HepG2 (cell line): Measurements from ENCODE around the gene TPTE2. TPM values are rescaled to one million over a fixed set of nuclear protein-coding genes. Genes with fewer than 3 reads are reported as not detected.

Experiments used
- ATAC-seq: fragments of 200-7000 bp; cut with Tn5 transposase; 3 replicates; pipeline ENCODE4 v1.9.1; 2020; ENCODE audit warnings: mild to moderate bottlenecking, moderate library complexity
- BruUV-seq: library from RNA; stranded (reverse); fragments of 400-500 nt; replicated peaks from 2 replicates; lab custom pipeline; 2021; lab: Mats Ljungman, UMichigan
- CTCF ChIA-PET: fragments of 300-600 bp; formaldehyde crosslinking; extraction: SDS; loops from one replicate; lab custom pipeline; 2021; ENCODE audit warnings: low total read pairs, inconsistent platforms, low intra/inter-chr PET ratio; lab: Yijun Ruan, JAX
- POLR2A ChIA-PET: fragments of 350-600 bp; sonication (Branson Sonifier 250); formaldehyde crosslinking; loops from one replicate; lab custom pipeline; 2020; ENCODE audit warnings: antibody characterized with exemption, inconsistent platforms; lab: Yijun Ruan, JAX
- DNase-seq: peaks from one replicate; pipeline ENCODE4 v3.0.0-alpha.2; 2015; ENCODE audit warnings: low spot score
- FAIRE-seq: peaks from 3 replicates; lab custom pipeline; 2011; peaks lifted over from hg19 to GRCh38; lab: Jason Lieb, UNC
- H2AFZ ChIP-seq: one replicate; pipeline ENCODE4 v1.6.1; 2011; ENCODE audit warnings: low read length, inconsistent platforms
- H3K27ac ChIP-seq: fragments of 300-600 bp; 3 replicates; pipeline ENCODE4 v1.8.0; 2011; ENCODE audit warnings: mixed run types, mild to moderate bottlenecking, mixed read lengths, low read length, inconsistent platforms; ENCODE audit not compliant: insufficient read depth; ENCODE audit errors: extremely low read length
- H3K27me3 ChIP-seq, 2 experiments: fragments of 200-600 bp in 1 of 2; 2 replicates in 1 of 2; 3 replicates in 1 of 2; pipeline versions ENCODE4 v1.6.0 to v1.8.0; 2011; ENCODE audit warnings: low read length in 2 of 2, mild to moderate bottlenecking in 2 of 2, moderate library complexity in 2 of 2, inconsistent platforms in 1 of 2; ENCODE audit not compliant: insufficient read depth in 2 of 2, control insufficient read depth in 1 of 2
- H3K36me3 ChIP-seq, 2 experiments: fragments of 200-600 bp in 1 of 2; replicated peaks in 1 of 2; 2 replicates in 1 of 2; 3 replicates in 1 of 2; pipeline versions ENCODE4 v1.5.1 to v1.8.0; 2011; ENCODE audit warnings: low read length in 2 of 2, inconsistent platforms in 1 of 2; ENCODE audit not compliant: insufficient read depth in 2 of 2, control insufficient read depth in 1 of 2
- H3K4me1 ChIP-seq: 2 replicates; pipeline ENCODE4 v1.5.1; 2012; ENCODE audit warnings: low read length, inconsistent platforms; ENCODE audit not compliant: insufficient read depth
- H3K4me2 ChIP-seq: 2 replicates; pipeline ENCODE4 v1.6.0; 2011; ENCODE audit warnings: low read depth, low read length, inconsistent platforms
- H3K4me3 ChIP-seq, 3 experiments: fragments of 200-600 bp in 1 of 3; sonication (generic), shearing (Covaris generic) in 1 of 3; replicated peaks in 1 of 3; 2 replicates each; pipeline ENCODE4 v1.5.1; 2011 to 2016; ENCODE audit warnings: low read length in 3 of 3, inconsistent platforms in 2 of 3, low read depth in 2 of 3, mild to moderate bottlenecking in 2 of 3, control low read depth in 1 of 3, mixed read lengths in 1 of 3; ENCODE audit not compliant: insufficient read depth in 1 of 3
- H3K79me2 ChIP-seq: one replicate; pipeline ENCODE4 v1.6.1; 2011; ENCODE audit warnings: low read length, inconsistent platforms; ENCODE audit not compliant: insufficient read depth
- H3K9ac ChIP-seq: 2 replicates; pipeline ENCODE4 v1.6.0; 2011; ENCODE audit warnings: mild to moderate bottlenecking, low read depth, low read length, inconsistent platforms; ENCODE audit not compliant: insufficient read depth
- H3K9me3 ChIP-seq: 2 replicates; pipeline ENCODE4 v1.5.1; 2012; ENCODE audit warnings: mild to moderate bottlenecking, low read length
- H4K20me1 ChIP-seq: 2 replicates; pipeline ENCODE4 v1.6.0; 2011; ENCODE audit warnings: inconsistent platforms, mild to moderate bottlenecking, low read length, moderate library complexity; ENCODE audit not compliant: insufficient read depth
- CENPT ChIP-seq: sonication (generic); formaldehyde crosslinking; IDR thresholded peaks from 2 replicates; pipeline ENCODE4 v1.8.0; 2022; ENCODE audit warnings: low read depth, mild to moderate bottlenecking, moderate library complexity, missing genetic modification reagents
- EEA1 ChIP-seq: sonication (generic); formaldehyde crosslinking; IDR thresholded peaks from 2 replicates; pipeline ENCODE4 v1.5.1; 2020; ENCODE audit warnings: mild to moderate bottlenecking, missing genetic modification reagents, borderline replicate concordance
- FOXK1 ChIP-seq: sonication (generic); formaldehyde crosslinking; IDR thresholded peaks from 2 replicates; pipeline ENCODE4 v1.4.0; 2020; ENCODE audit warnings: low read depth, missing genetic modification reagents, borderline replicate concordance
- ZNF678 ChIP-seq: sonication (generic); formaldehyde crosslinking; IDR thresholded peaks from 2 replicates; pipeline ENCODE4 v1.4.0; 2020; ENCODE audit warnings: mild to moderate bottlenecking, missing genetic modification reagents
- WGBS: methylation state at CpG from one replicate; pipeline ENCODE4 v1.1.6; 2017; ENCODE audit warnings: low lambda C conversion rate; 5-methylcytosine and 5-hydroxymethylcytosine counted together
- in situ Hi-C: cut with HindIII; loops from 2 replicates; pipeline ENCODE4 v1.10.0; 2017; ENCODE audit warnings: low pct_unique_long_range_greater_than_20kb; ENCODE audit not compliant: extremely low pct_ligation_motif_present
- intact Hi-C: fragments of 100-400 bp; cut with micrococcal nuclease; formaldehyde crosslinking; loops from one replicate; pipeline ENCODE4 v1.10.0; 2022; ENCODE audit not compliant: unreplicated experiment
- polyA plus RNA-seq, 8 experiments: library from polyadenylated mRNA; depleted of rRNA in 3 of 8; stranded (reverse) in 7 of 8; unstranded in 1 of 8; fragments of >200 nt; fragmentation: Illumina TruSeq in 4 of 8; extraction: Trizol in 4 of 8; gene quantifications; 2 replicates each; pipeline versions ENCODE4 v1.2.1 to v1.2.3, GENCODE V29; 2011 to 2016; ENCODE audit warnings: low read depth in 4 of 8, missing spikeins in 1 of 8, mixed read lengths in 1 of 8; ENCODE audit not compliant: insufficient read depth in 1 of 8
- total RNA-seq, 5 experiments: library from RNA; depleted of rRNA; stranded (reverse); fragments of >200 nt; fragmentation: Illumina TruSeq; extraction: Trizol; gene quantifications; 2 replicates each; pipeline ENCODE4 v1.2.3, GENCODE V29; 2016; ENCODE audit warnings: low read depth in 1 of 5
- TF ChIP-seq, protein P1 (sequence below), 2 experiments: fragments of 450-650 bp in 1 of 2; sonication (generic) in 1 of 2; formaldehyde crosslinking; IDR thresholded peaks; 2 replicates each; pipeline versions ENCODE4 v1.5.0 to v1.8.0; 2020 to 2022; ENCODE audit warnings: mild to moderate bottlenecking in 1 of 2, missing genetic modification reagents in 1 of 2
- TF ChIP-seq, protein P2 (sequence below): fragments of 450-650 bp; IDR thresholded peaks from 2 replicates; pipeline ENCODE4 v1.6.1; 2017; ENCODE audit warnings: mild to moderate bottlenecking

Gene TPTE2
- total and polyA plus RNA-seq, 2 of the 13 experiments (the other 11 are each of a cell fraction or from before 2014, with no cell fraction given): 0.07 TPM; not detected in 1

DNA sequence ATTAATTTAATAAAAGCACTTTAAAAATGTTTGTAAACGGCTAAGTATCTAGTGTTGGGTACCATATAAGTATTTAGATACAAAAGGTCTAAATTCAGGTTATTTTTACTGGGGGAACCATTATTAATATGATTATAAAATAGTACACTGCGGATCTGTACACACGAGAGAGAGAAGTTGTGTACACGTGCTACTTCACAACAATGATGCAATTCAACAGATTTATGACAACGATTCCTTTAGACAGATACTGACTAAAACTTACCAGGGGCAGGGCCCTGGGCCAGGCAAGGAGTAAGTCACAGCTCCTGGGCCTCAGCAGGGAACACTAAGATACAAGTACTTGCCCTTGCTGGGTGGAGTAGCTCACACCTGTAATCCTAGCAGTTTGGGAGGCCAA is 29.1 kb upstream of the TPTE2 start:
- intact Hi-C loops: no loop called here
- ATAC-seq (no peak), FAIRE-seq (no peak), DNase-seq (no peak)
- no peaks in the 10 kb centered on the region for H4K20me1 ChIP-seq
- no peak overlapping the region for H3K4me2 ChIP-seq
- ChIA-PET POLR2A (no interaction called here), CTCF (no interaction called here)
- no peaks in the 10 kb centered on the region for H3K9me3 ChIP-seq
- TF ChIP-seq, protein P1, sequence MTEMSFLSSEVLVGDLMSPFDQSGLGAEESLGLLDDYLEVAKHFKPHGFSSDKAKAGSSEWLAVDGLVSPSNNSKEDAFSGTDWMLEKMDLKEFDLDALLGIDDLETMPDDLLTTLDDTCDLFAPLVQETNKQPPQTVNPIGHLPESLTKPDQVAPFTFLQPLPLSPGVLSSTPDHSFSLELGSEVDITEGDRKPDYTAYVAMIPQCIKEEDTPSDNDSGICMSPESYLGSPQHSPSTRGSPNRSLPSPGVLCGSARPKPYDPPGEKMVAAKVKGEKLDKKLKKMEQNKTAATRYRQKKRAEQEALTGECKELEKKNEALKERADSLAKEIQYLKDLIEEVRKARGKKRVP (CRISPR knock-in tag; IDR thresholded peaks at IDR 0.05): peak in 1 of 2 experiments; percentile 35; a peak in 1 of 4 replicates
- TF ChIP-seq FOXK1 (CRISPR knock-in tag): no peak
- TF ChIP-seq, protein P2, sequence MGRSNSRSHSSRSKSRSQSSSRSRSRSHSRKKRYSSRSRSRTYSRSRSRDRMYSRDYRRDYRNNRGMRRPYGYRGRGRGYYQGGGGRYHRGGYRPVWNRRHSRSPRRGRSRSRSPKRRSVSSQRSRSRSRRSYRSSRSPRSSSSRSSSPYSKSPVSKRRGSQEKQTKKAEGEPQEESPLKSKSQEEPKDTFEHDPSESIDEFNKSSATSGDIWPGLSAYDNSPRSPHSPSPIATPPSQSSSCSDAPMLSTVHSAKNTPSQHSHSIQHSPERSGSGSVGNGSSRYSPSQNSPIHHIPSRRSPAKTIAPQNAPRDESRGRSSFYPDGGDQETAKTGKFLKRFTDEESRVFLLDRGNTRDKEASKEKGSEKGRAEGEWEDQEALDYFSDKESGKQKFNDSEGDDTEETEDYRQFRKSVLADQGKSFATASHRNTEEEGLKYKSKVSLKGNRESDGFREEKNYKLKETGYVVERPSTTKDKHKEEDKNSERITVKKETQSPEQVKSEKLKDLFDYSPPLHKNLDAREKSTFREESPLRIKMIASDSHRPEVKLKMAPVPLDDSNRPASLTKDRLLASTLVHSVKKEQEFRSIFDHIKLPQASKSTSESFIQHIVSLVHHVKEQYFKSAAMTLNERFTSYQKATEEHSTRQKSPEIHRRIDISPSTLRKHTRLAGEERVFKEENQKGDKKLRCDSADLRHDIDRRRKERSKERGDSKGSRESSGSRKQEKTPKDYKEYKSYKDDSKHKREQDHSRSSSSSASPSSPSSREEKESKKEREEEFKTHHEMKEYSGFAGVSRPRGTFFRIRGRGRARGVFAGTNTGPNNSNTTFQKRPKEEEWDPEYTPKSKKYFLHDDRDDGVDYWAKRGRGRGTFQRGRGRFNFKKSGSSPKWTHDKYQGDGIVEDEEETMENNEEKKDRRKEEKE: no peak
- no peak for TF ChIP-seq ZNF678 (CRISPR knock-in tag)
- TF ChIP-seq CENPT (CRISPR knock-in tag): no peak
- TF ChIP-seq EEA1: no peak
- 66% methylated on average over 5 of the region's 5 CpGs for WGBS
- H3K27ac ChIP-seq: no peak overlapping the region
- no peak overlapping the region for H2AFZ ChIP-seq
- no TSS peak for BruUV-seq
- H3K4me3 ChIP-seq: no peak overlapping the region
- no peaks in the 10 kb centered on the region for H3K36me3 ChIP-seq
- no peaks in the 10 kb centered on the region for H3K79me2 ChIP-seq
- H3K4me1 ChIP-seq: peaks cover 57% of the 10 kb centered on the region
- no peaks in the 10 kb centered on the region for H3K27me3 ChIP-seq
- no peak overlapping the region for H3K9ac ChIP-seq
- in situ Hi-C loops: loop anchor here (10.0 kb wide), 1 partner anchor 436 kb away; no protein-coding TSS in a partner anchor
